Epithelial cell of esophagus (primary cell): ENCODE data around the gene TRIM40.
"Not testable (repeated sequence)": the region's sequence is repeated elsewhere in the genome, so short reads cannot be mapped to it uniquely, and the experiment has no call there.

Experiments
- DNase-seq: peaks from one replicate; pipeline ENCODE4 v3.0.0; 2010; ENCODE audit warnings: low read depth
- H3K4me3 ChIP-seq: 2 replicates; pipeline ENCODE4 v1.5.1; 2011; ENCODE audit warnings: mild to moderate bottlenecking, low read length, control low read depth
- CTCF ChIP-seq: IDR thresholded peaks from 2 replicates; pipeline ENCODE4 v1.5.1; 2011; ENCODE audit warnings: low read depth, mild to moderate bottlenecking, low read length, control low read depth, inconsistent platforms; ENCODE audit not compliant: insufficient read depth; ENCODE audit errors: missing control alignments

The TRIM40 gene

DNA sequence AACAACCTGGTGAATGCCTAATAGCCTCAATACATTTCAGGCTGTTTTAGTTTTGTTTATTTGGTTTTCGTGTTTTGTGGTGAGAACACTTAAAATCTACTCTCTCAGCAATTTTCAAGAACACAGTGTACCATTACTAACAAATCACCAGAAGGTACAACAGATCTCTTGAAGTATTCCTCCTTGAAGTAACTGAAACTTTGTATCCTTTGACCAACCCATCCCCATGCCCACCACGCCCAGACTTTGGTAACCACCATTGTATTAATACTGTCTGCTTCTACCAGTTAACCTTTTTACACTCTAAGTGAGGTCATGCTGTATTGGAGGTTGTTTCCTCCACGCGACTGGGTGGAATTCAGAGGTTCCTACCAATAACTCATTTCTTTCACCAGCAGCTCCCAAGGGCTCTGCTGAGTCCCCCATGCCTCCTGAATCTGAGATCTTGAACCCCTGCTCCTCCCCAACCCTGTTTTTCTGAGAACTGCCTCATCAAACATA is 5.7 kb upstream of the TRIM40 start:
- no peak for TF ChIP-seq CTCF
- no peak for DNase-seq
- H3K4me3 ChIP-seq, result no peak overlapping the region

GRCh38 chr6:30130887-30131862 is 4.8 kb upstream of the TRIM40 start:
- H3K4me3 ChIP-seq, result no peak overlapping the region
- TF ChIP-seq CTCF, result peak; percentile 100
- DNase-seq, result peak; percentile 87

GRCh38 chr6:30131947-30132497 is 3.9 kb upstream of the TRIM40 start:
- TF ChIP-seq CTCF, result no peak
- H3K4me3 ChIP-seq, result no peak overlapping the region
- DNase-seq, result no peak

DNA sequence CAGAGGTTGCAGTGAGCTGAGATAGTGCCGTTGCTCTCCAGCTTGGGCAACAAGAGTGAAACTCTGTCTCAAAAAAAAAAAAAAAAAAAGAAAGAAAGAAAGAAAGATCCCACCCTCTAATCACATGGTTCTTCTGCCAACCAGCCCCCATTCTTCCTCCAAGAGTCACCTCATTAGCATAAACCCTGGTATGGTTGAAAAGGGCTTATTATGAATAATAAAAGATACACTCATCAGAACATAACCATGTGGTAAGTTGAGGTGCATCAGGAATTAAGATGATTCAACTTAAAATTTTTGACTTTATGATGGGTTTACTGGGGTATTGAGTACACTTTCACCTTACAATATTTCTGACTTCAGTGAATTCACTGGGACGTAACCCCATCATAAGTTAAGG is 793 bp upstream of the TRIM40 start:
- DNase-seq, result no peak
- H3K4me3 ChIP-seq, result no peak overlapping the region
- no peak for TF ChIP-seq CTCF

DNA sequence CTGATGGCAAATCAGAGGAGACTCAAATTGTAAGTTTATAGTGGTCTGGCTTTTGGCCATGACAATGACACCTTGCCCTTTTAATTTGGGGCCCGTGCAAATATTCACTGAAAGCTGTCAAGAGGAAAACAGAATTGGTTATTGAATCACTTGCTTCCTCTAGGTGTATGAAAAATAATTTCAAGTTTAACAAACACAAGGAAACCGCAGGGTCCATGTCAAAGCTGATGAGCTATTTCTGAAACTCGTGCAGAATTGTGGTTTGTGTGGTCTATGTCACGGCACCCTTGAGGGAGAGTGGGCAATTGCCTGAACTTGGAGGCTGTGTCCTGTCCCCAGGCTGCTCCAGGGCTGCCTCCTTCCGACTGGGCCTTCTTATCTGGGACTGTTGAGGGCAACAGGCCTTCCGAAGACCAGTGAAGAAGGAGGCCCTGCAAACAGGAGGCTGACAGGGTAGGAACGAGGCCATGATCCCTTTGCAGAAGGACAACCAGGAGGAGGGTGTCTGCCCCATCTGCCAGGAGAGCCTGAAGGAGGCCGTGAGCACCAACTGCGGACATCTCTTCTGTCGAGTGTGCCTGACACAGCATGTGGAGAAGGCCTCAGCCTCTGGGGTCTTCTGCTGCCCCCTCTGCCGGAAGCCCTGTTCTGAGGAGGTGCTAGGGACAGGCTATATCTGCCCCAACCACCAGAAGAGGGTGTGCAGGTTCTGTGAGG is 788 bp downstream of the TRIM40 start:
- H3K4me3 ChIP-seq, result no peak overlapping the region
- TF ChIP-seq CTCF, result no peak
- DNase-seq, result no peak

DNA sequence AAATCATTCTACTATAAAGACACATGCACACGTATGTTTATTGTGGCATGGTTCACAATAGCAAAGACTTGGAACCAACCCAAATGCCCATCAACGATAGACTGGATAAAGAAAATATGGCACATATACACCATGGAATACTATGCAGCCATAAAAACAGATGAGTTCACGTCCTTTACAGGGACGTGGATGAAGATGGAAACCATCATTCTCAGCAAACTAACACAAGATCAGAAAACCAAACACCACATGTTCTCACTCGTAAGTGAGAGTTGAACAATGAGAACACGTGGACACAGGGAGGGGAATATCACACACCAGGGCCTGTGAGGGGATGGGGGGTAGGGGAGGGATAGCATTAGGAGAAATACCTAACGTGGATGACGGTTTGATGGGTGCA is 4.3 kb downstream of the TRIM40 start:
- not testable (repeated sequence) for DNase-seq, H3K4me3 ChIP-seq

DNA sequence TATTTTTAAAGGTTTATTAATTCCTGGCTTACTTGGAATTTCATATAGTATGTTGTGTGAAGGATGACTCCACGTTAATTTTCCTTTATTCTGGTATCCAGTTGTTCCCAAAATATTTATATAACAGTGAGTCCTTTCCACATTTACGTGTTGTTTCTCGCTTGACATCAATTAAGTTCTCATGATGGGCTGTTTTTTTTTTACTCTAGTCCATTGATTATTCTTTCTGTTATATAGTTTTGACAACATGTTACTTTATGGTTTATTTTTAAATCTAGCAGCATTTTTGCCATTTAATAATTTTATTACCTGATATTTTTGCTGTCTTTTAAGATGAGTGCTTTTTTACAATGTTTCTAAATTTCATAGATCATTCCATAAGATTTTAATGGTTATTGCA is 6.7 kb downstream of the TRIM40 start:
- no peak for DNase-seq
- no peak overlapping the region for H3K4me3 ChIP-seq
- no peak for TF ChIP-seq CTCF
